Measurements from ENCODE around the gene SLC10A3.

SLC10A3 gene

GRCh38 chrX:154478728-154479622, 11.5 kb downstream of the SLC10A3 start, which contains the start of gene LAGE3:
Gene LAGE3, minus strand, starts transcription at chrX:154479281. Its CDS starts 366 bp downstream, at chrX:154478915.
- H3K27ac ChIP-seq (ENCODE audit: low read length): no peak within 1 kb of the TSS
- H3K36me3 ChIP-seq (ENCODE audit: insufficient read depth, low read depth, low read length): no peaks in the 10 kb centered on the region
- peak within 1 kb of the TSS; percentile 48; the same call in 1 of the 2 replicates for H3K9ac ChIP-seq (ENCODE audit: low read depth, low read length)
- H3K27me3 ChIP-seq (ENCODE audit: insufficient read depth, low read length): no peaks in the 10 kb centered on the region; the same call in 1 of the 2 replicates
- H3K4me1 ChIP-seq (ENCODE audit: insufficient read depth, low read length): no peaks in the 10 kb centered on the region
- H3K4me3 ChIP-seq (ENCODE audit: low read length): peak within 1 kb of the TSS; percentile 60
- no peaks in the 10 kb centered on the region for H3K9me3 ChIP-seq (ENCODE audit: insufficient read depth, low read depth, low read length)

GRCh38 chrX:154477891-154478477, 12.4 kb downstream of the SLC10A3 start:
- H3K27me3 ChIP-seq (ENCODE audit: insufficient read depth, low read length): no peaks in the 10 kb centered on the region; the same call in 1 of the 2 replicates
- H3K27ac ChIP-seq (ENCODE audit: low read length): no peak overlapping the region
- no peak overlapping the region for H3K9ac ChIP-seq (ENCODE audit: low read depth, low read length)

GRCh38 chrX:154476821-154477220, 13.6 kb downstream of the SLC10A3 start:
- no peaks in the 10 kb centered on the region; the same call in 1 of the 2 replicates for H3K27me3 ChIP-seq (ENCODE audit: insufficient read depth, low read length)
- no peaks in the 10 kb centered on the region for H3K9me3 ChIP-seq (ENCODE audit: insufficient read depth, low read depth, low read length)
- no peak overlapping the region for H3K9ac ChIP-seq (ENCODE audit: low read depth, low read length)
- no peaks in the 10 kb centered on the region for H3K4me1 ChIP-seq (ENCODE audit: insufficient read depth, low read length)
- H3K4me3 ChIP-seq (ENCODE audit: low read length): no peak overlapping the region
- H3K27ac ChIP-seq (ENCODE audit: low read length): no peak overlapping the region
- no peaks in the 10 kb centered on the region for H3K36me3 ChIP-seq (ENCODE audit: insufficient read depth, low read depth, low read length)

More at GRCh38 chrX:154477891-154478477, 12.4 kb downstream of the SLC10A3 start:
- H3K9me3 ChIP-seq (ENCODE audit: insufficient read depth, low read depth, low read length): no peaks in the 10 kb centered on the region
- no peaks in the 10 kb centered on the region for H3K4me1 ChIP-seq (ENCODE audit: insufficient read depth, low read length)
- H3K4me3 ChIP-seq (ENCODE audit: low read length): peak overlapping the region; percentile 60
- H3K36me3 ChIP-seq (ENCODE audit: insufficient read depth, low read depth, low read length): no peaks in the 10 kb centered on the region

GRCh38 chrX:154473683-154474082, 16.7 kb downstream of the SLC10A3 start:
- Histone ChIP-seq H3K9ac (ENCODE audit: low read depth, low read length) (no peak overlapping the region), H3K36me3 (ENCODE audit: insufficient read depth, low read depth, low read length) (no peaks in the 10 kb centered on the region; the same call in none of the 2 replicates), H3K27me3 (ENCODE audit: insufficient read depth, low read length) (no peaks in the 10 kb centered on the region; the same call in 1 of the 2 replicates), H3K27ac (ENCODE audit: low read length) (no peak overlapping the region), H3K4me1 (ENCODE audit: insufficient read depth, low read length) (no peaks in the 10 kb centered on the region), H3K4me3 (ENCODE audit: low read length) (no peak overlapping the region), H3K9me3 (ENCODE audit: insufficient read depth, low read depth, low read length) (no peaks in the 10 kb centered on the region)

- H3K9me3 ChIP-seq (ENCODE audit: insufficient read depth, low read depth, low read length): no peaks in the 10 kb centered on the region
- H3K9ac ChIP-seq (ENCODE audit: low read depth, low read length): no peak overlapping the region
- H3K36me3 ChIP-seq (ENCODE audit: insufficient read depth, low read depth, low read length): no peaks in the 10 kb centered on the region; the same call in none of the 2 replicates
- no peak overlapping the region for H3K4me3 ChIP-seq (ENCODE audit: low read length)
- no peaks in the 10 kb centered on the region for H3K4me1 ChIP-seq (ENCODE audit: insufficient read depth, low read length)
- H3K27ac ChIP-seq (ENCODE audit: low read length): no peak overlapping the region
- no peaks in the 10 kb centered on the region; the same call in 1 of the 2 replicates for H3K27me3 ChIP-seq (ENCODE audit: insufficient read depth, low read length)
These were observed 17.5 kb downstream of the SLC10A3 start for GRCh38 chrX:154472685-154473632.

GRCh38 chrX:154471839-154472684, 18.4 kb downstream of the SLC10A3 start:
- Histone ChIP-seq H3K9ac (ENCODE audit: low read depth, low read length) (no peak overlapping the region), H3K27ac (ENCODE audit: low read length) (no peak overlapping the region), H3K4me1 (ENCODE audit: insufficient read depth, low read length) (no peaks in the 10 kb centered on the region), H3K4me3 (ENCODE audit: low read length) (no peak overlapping the region), H3K36me3 (ENCODE audit: insufficient read depth, low read depth, low read length) (no peaks in the 10 kb centered on the region; the same call in none of the 2 replicates), H3K27me3 (ENCODE audit: insufficient read depth, low read length) (no peaks in the 10 kb centered on the region), H3K9me3 (ENCODE audit: insufficient read depth, low read depth, low read length) (no peaks in the 10 kb centered on the region)

GRCh38 chrX:154470914-154471568, 19.4 kb downstream of the SLC10A3 start:
- no peak overlapping the region for H3K27ac ChIP-seq (ENCODE audit: low read length)
- no peaks in the 10 kb centered on the region for H3K27me3 ChIP-seq (ENCODE audit: insufficient read depth, low read length)
- H3K36me3 ChIP-seq (ENCODE audit: insufficient read depth, low read depth, low read length): no peaks in the 10 kb centered on the region; the same call in none of the 2 replicates
- no peak overlapping the region for H3K9ac ChIP-seq (ENCODE audit: low read depth, low read length)
- no peak overlapping the region for H3K4me3 ChIP-seq (ENCODE audit: low read length)
- no peaks in the 10 kb centered on the region for H3K9me3 ChIP-seq (ENCODE audit: insufficient read depth, low read depth, low read length)
- H3K4me1 ChIP-seq (ENCODE audit: insufficient read depth, low read length): no peaks in the 10 kb centered on the region

- Histone ChIP-seq H3K9me3 (ENCODE audit: insufficient read depth, low read depth, low read length) (no peaks in the 10 kb centered on the region), H3K4me1 (ENCODE audit: insufficient read depth, low read length) (no peaks in the 10 kb centered on the region), H3K9ac (ENCODE audit: low read depth, low read length) (no peak overlapping the region), H3K27ac (ENCODE audit: low read length) (no peak overlapping the region), H3K4me3 (ENCODE audit: low read length) (no peak overlapping the region), H3K36me3 (ENCODE audit: insufficient read depth, low read depth, low read length) (no peaks in the 10 kb centered on the region; the same call in none of the 2 replicates), H3K27me3 (ENCODE audit: insufficient read depth, low read length) (no peaks in the 10 kb centered on the region)
These were observed 20.0 kb downstream of the SLC10A3 start for GRCh38 chrX:154470434-154470833.

GRCh38 chrX:154469880-154470279, 20.5 kb downstream of the SLC10A3 start:
- Histone ChIP-seq H3K9me3 (ENCODE audit: insufficient read depth, low read depth, low read length) (no peaks in the 10 kb centered on the region), H3K4me1 (ENCODE audit: insufficient read depth, low read length) (no peaks in the 10 kb centered on the region), H3K36me3 (ENCODE audit: insufficient read depth, low read depth, low read length) (no peaks in the 10 kb centered on the region; the same call in none of the 2 replicates), H3K4me3 (ENCODE audit: low read length) (no peak overlapping the region), H3K27me3 (ENCODE audit: insufficient read depth, low read length) (no peaks in the 10 kb centered on the region), H3K27ac (ENCODE audit: low read length) (no peak overlapping the region), H3K9ac (ENCODE audit: low read depth, low read length) (no peak overlapping the region)

GRCh38 chrX:154469114-154469513, 21.3 kb downstream of the SLC10A3 start:
- H3K27me3 ChIP-seq (ENCODE audit: insufficient read depth, low read length): no peaks in the 10 kb centered on the region
- H3K27ac ChIP-seq (ENCODE audit: low read length): no peak overlapping the region
- H3K4me3 ChIP-seq (ENCODE audit: low read length): no peak overlapping the region
- H3K36me3 ChIP-seq (ENCODE audit: insufficient read depth, low read depth, low read length): peaks cover 3% of the 10 kb centered on the region
- no peaks in the 10 kb centered on the region for H3K4me1 ChIP-seq (ENCODE audit: insufficient read depth, low read length)
- no peaks in the 10 kb centered on the region for H3K9me3 ChIP-seq (ENCODE audit: insufficient read depth, low read depth, low read length)
- H3K9ac ChIP-seq (ENCODE audit: low read depth, low read length): no peak overlapping the region
